Keratinocyte (primary cell): Measurements from ENCODE around the gene LDLRAP1. TPM values are rescaled to one million over a fixed set of nuclear protein-coding genes. Genes with fewer than 3 reads are reported as not detected.

Source experiments
- DNase-seq: peaks from one replicate; pipeline ENCODE4 v3.0.0-alpha.2; 2011; ENCODE audit warnings: low read depth, missing footprints, low spot score
- FAIRE-seq: peaks from 2 replicates; lab custom pipeline; 2011; peaks lifted over from hg19 to GRCh38; lab: Jason Lieb, UNC
- H2AFZ ChIP-seq: 2 replicates; pipeline ENCODE4 v1.6.0; 2012; ENCODE audit warnings: low read length, control low read depth, inconsistent platforms; ENCODE audit not compliant: control insufficient read depth
- H3K27ac ChIP-seq: 2 replicates; pipeline ENCODE4 v1.5.1; 2011; ENCODE audit warnings: low read length; ENCODE audit not compliant: control insufficient read depth, insufficient read depth
- H3K27me3 ChIP-seq: 3 replicates; pipeline ENCODE4 v1.6.0; 2011; ENCODE audit warnings: low read length; ENCODE audit not compliant: control insufficient read depth, insufficient read depth; ENCODE audit errors: extremely low read depth
- H3K36me3 ChIP-seq, 2 experiments: 2 replicates in 1 of 2; 3 replicates in 1 of 2; pipeline ENCODE4 v1.5.1; 2011; ENCODE audit warnings: low read length in 2 of 2, mild to moderate bottlenecking in 1 of 2; ENCODE audit not compliant: control insufficient read depth in 2 of 2, insufficient read depth in 2 of 2; ENCODE audit errors: extremely low read depth in 1 of 2
- H3K4me1 ChIP-seq: 3 replicates; pipeline ENCODE4 v1.5.1; 2011; ENCODE audit warnings: low read length; ENCODE audit not compliant: control insufficient read depth, insufficient read depth; ENCODE audit errors: extremely low read depth
- H3K4me2 ChIP-seq: 3 replicates; pipeline ENCODE4 v1.6.0; 2011; ENCODE audit warnings: low read depth, low read length; ENCODE audit not compliant: control insufficient read depth, insufficient read depth; ENCODE audit errors: extremely low read depth
- H3K4me3 ChIP-seq, 3 experiments: fragments of 200-600 bp in 1 of 3; sonication (generic) in 1 of 3; 2 replicates in 2 of 3; 3 replicates in 1 of 3; pipeline ENCODE4 v1.5.1; 2011 to 2016; ENCODE audit warnings: low read length in 3 of 3, mild to moderate bottlenecking in 3 of 3, control low read depth in 2 of 3, inconsistent platforms in 1 of 3, low read depth in 1 of 3, mixed read lengths in 1 of 3, mixed run types in 1 of 3, moderate library complexity in 1 of 3; ENCODE audit not compliant: control insufficient read depth in 2 of 3, insufficient read depth in 2 of 3; ENCODE audit errors: extremely low read depth in 1 of 3
- H3K79me2 ChIP-seq: 2 replicates; pipeline ENCODE4 v1.6.0; 2012; ENCODE audit warnings: low read length; ENCODE audit not compliant: control insufficient read depth, insufficient read depth
- H3K9ac ChIP-seq: 3 replicates; pipeline ENCODE4 v1.6.0; 2011; ENCODE audit warnings: low read length; ENCODE audit not compliant: control insufficient read depth, insufficient read depth; ENCODE audit errors: extremely low read depth
- H3K9me1 ChIP-seq: 3 replicates; pipeline ENCODE4 v1.6.0; 2011; ENCODE audit warnings: low read length; ENCODE audit not compliant: control insufficient read depth, insufficient read depth; ENCODE audit errors: extremely low read depth
- H3K9me3 ChIP-seq: 2 replicates; pipeline ENCODE4 v1.5.1; 2012; ENCODE audit warnings: low read depth, low read length; ENCODE audit not compliant: control insufficient read depth
- H4K20me1 ChIP-seq: 3 replicates; pipeline ENCODE4 v1.6.0; 2011; ENCODE audit warnings: low read length; ENCODE audit not compliant: control insufficient read depth, insufficient read depth; ENCODE audit errors: extremely low read depth
- EZH2 ChIP-seq: IDR thresholded peaks from one replicate; pipeline ENCODE4 v1.6.1; 2012; ENCODE audit warnings: inconsistent platforms, mild to moderate bottlenecking, low read length, moderate library complexity
- dilution Hi-C: fragments of 300-500 bp; cut with MboI; formaldehyde crosslinking; loops from one replicate; pipeline ENCODE4 v1.7.0; 2020; ENCODE audit warnings: low sequenced_read_pairs; ENCODE audit not compliant: extremely low pct_ligation_motif_present
- polyA plus RNA-seq, 5 experiments: library from polyadenylated mRNA; depleted of rRNA in 3 of 5; stranded (reverse) in 3 of 5; stranded (forward) in 1 of 5; unstranded in 1 of 5; fragments of >200 nt; gene quantifications; 1 replicate in 1 of 5; 2 replicates in 3 of 5; 3 replicates in 1 of 5; pipeline versions ENCODE4 v1.2.1 to v1.2.3, GENCODE V29; 2011 to 2012; ENCODE audit warnings: missing spikeins in 2 of 5, low read depth in 1 of 5, low replicate concordance in 1 of 5
- TF ChIP-seq, protein P1 (sequence below), 3 experiments: IDR thresholded peaks in 1 of 3; conservative IDR thresholded peaks in 1 of 3; optimal IDR thresholded peaks in 1 of 3; 2 replicates in 2 of 3; 3 replicates in 1 of 3; pipeline versions ENCODE3 to v1.5.1; 2011; ENCODE audit warnings: low read length in 3 of 3, mild to moderate bottlenecking in 3 of 3, moderate library complexity in 2 of 3, control low read depth in 1 of 3, inconsistent platforms in 1 of 3; ENCODE audit not compliant: insufficient read depth in 2 of 3; ENCODE audit errors: extremely low read depth in 1 of 3

Gene LDLRAP1
- polyA plus RNA-seq, 1 donor (not counting 4 experiments of a cell fraction or from before 2014, with no cell fraction given), result 22.3 TPM

- H3K4me1 ChIP-seq, result peaks cover 40% of the 10 kb centered on the region
- DNase-seq (no peak), FAIRE-seq (no peak)
- dilution Hi-C loops, result no loop called here
- H3K36me3 ChIP-seq, result peaks cover 0 to 4% of the 10 kb centered on the region in 2 experiments
- H2AFZ ChIP-seq, result no peak overlapping the region
- no peak overlapping the region for H3K4me2 ChIP-seq
- no peaks in the 10 kb centered on the region for H3K9me1 ChIP-seq
- H4K20me1 ChIP-seq, result no peaks in the 10 kb centered on the region
- no peaks in the 10 kb centered on the region for H3K79me2 ChIP-seq
- H3K27me3 ChIP-seq, result no peaks in the 10 kb centered on the region
- H3K4me3 ChIP-seq, result no peak overlapping the region
- H3K9ac ChIP-seq, result no peak overlapping the region
- no peak for TF ChIP-seq EZH2
- TF ChIP-seq, protein P1, sequence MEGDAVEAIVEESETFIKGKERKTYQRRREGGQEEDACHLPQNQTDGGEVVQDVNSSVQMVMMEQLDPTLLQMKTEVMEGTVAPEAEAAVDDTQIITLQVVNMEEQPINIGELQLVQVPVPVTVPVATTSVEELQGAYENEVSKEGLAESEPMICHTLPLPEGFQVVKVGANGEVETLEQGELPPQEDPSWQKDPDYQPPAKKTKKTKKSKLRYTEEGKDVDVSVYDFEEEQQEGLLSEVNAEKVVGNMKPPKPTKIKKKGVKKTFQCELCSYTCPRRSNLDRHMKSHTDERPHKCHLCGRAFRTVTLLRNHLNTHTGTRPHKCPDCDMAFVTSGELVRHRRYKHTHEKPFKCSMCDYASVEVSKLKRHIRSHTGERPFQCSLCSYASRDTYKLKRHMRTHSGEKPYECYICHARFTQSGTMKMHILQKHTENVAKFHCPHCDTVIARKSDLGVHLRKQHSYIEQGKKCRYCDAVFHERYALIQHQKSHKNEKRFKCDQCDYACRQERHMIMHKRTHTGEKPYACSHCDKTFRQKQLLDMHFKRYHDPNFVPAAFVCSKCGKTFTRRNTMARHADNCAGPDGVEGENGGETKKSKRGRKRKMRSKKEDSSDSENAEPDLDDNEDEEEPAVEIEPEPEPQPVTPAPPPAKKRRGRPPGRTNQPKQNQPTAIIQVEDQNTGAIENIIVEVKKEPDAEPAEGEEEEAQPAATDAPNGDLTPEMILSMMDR (optimal IDR thresholded peaks at IDR 0.05 in 1 of 3, IDR thresholded peaks at IDR 0.05 in 1 of 3, conservative IDR thresholded peaks at IDR 0.05 in 1 of 3; ENCODE audit: extremely low read depth in 1 of 3, insufficient read depth in 2 of 3, low read length in 3 of 3), result no peak
- H3K27ac ChIP-seq, result no peak overlapping the region
- H3K9me3 ChIP-seq, result no peaks in the 10 kb centered on the region
Measured at GRCh38 chr1:25571522-25571970, 28.1 kb downstream of the LDLRAP1 start.

DNA sequence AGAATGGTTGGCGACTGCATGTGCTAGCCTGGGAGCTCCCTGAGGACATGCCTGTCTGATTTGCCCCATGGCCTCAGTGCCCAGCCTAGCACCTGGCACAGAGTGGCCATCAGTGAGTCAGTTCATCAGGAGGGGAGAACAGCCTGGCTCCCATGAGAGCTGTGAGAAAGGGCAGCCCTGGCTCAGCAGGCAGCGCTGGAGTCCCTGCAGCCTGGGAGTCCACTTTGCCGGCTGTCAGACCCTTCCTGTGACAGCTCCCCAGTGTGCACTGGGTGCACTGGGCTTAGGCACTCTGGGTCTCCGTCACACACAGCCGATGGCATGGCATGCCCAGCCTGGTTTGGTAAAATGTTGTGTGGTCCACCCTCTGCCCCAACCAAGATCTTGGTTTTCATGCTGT, 28.7 kb downstream of the LDLRAP1 start:
- H2AFZ ChIP-seq, result no peak overlapping the region
- no peaks in the 10 kb centered on the region for H4K20me1 ChIP-seq
- H3K4me2 ChIP-seq, result no peak overlapping the region
- dilution Hi-C loops, result no loop called here
- H3K4me3 ChIP-seq, result no peak overlapping the region
- H3K27me3 ChIP-seq, result no peaks in the 10 kb centered on the region
- H3K4me1 ChIP-seq, result peaks cover 34% of the 10 kb centered on the region
- no peak for TF ChIP-seq EZH2
- TF ChIP-seq, protein P1 (optimal IDR thresholded peaks at IDR 0.05 in 1 of 3, IDR thresholded peaks at IDR 0.05 in 1 of 3, conservative IDR thresholded peaks at IDR 0.05 in 1 of 3; ENCODE audit: extremely low read depth in 1 of 3, insufficient read depth in 2 of 3, low read length in 3 of 3), result no peak
- H3K9me1 ChIP-seq, result no peaks in the 10 kb centered on the region
- H3K79me2 ChIP-seq, result no peaks in the 10 kb centered on the region
- FAIRE-seq (no peak), DNase-seq (no peak)
- peaks cover 0 to 4% of the 10 kb centered on the region in 2 experiments for H3K36me3 ChIP-seq
- no peaks in the 10 kb centered on the region for H3K9me3 ChIP-seq
- no peak overlapping the region for H3K9ac ChIP-seq
- H3K27ac ChIP-seq, result no peak overlapping the region
